ENCODE results near the gene LHX3. TPM values are rescaled to one million over a fixed set of nuclear protein-coding genes. Genes with fewer than 3 reads are reported as not detected.

LHX3 gene
- total and polyA plus RNA-seq, 2 of the 8 experiments (the other 6 are each of a cell fraction or from before 2014, with no cell fraction given) = 0.02 TPM; not detected in 1

DNA sequence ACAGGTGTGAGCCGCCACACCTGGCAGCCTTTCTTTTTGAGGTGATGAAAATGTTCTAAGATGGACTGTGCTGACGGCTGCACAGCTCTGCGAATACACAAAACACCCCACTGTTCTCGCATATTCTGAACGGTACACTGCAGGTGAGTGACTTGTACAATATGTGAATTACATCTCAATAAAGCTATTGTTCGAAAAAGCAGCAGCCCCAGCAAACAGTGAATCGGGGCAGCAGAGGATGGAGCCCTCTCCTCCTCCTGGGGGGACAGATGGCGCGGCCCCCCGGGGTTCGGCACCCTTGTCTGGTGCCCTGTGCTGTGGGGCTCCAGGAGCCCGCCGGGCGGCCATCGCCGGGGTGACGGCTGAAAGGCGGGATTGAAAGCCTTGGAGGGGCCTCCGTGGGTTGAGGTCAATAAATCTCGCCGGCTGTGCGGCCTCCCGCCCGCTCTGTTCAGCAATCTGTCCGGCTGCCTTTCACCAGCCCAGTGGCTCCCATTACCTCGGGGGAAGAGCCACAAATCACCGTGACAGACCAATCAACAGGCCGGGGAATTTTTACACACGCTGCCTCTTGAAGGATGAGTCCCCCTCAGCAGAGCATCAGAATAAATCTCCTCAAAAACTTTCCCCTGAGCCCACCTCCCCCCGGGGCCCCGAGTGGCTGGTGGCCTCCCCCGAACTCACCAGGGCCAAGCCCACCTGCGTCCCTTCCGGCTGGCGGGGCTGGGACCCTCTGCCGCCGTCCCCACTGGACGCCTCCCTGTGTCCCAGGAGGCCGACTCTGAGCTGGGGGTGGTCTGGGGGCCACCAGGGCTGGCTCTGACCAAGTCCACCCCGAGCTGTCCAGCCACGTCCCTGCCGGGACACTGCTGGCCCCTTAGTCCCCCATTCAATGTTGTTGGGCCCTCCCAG is 48.5 kb downstream of the LHX3 start (continued):
- TF ChIP-seq BCL11A (IDR thresholded peaks at IDR 0.05; ENCODE audit: low read depth in 2 of 2, low read length in 2 of 2) = no peak
- no peak for TF ChIP-seq NANOG (IDR thresholded peaks at IDR 0.05; ENCODE audit: insufficient read depth, low read depth, low read length, poor library complexity, severe bottlenecking)
- no peak for TF ChIP-seq BRCA1 (IDR thresholded peaks at IDR 0.05; ENCODE audit: low read depth, low read length)
- no peak for TF ChIP-seq SP2 (IDR thresholded peaks at IDR 0.05; ENCODE audit: low read length)
- TF ChIP-seq KDM4A (IDR thresholded peaks at IDR 0.05; ENCODE audit: low read depth, low read length, severe bottlenecking) = no peak

All from H1 (cell line).